SK-N-SH treated with all-trans-retinoic acid at 6 μM for 48 hours (cell line): ENCODE data around the gene LRRC4C.

Experiments used
- ARNTL ChIP-seq: fragments of 450-650 bp; formaldehyde crosslinking; IDR thresholded peaks from 2 replicates; pipeline ENCODE4 v1.5.0; 2020; ENCODE audit warnings: low read depth, mild to moderate bottlenecking, moderate library complexity, borderline replicate concordance
- CREB5 ChIP-seq: fragments of 250-450 bp; sonication (Bioruptor Pico); IDR thresholded peaks from 2 replicates; pipeline ENCODE4 v1.5.1; 2020; ENCODE audit warnings: low read depth, mild to moderate bottlenecking, moderate library complexity
- CSDC2 ChIP-seq: fragments of 250-450 bp; sonication (Bioruptor Pico); IDR thresholded peaks from 2 replicates; pipeline ENCODE4 v1.5.0; 2020; ENCODE audit warnings: mild to moderate bottlenecking, moderate library complexity
- GLIS3 ChIP-seq: fragments of 250-450 bp; sonication (Bioruptor Pico); IDR thresholded peaks from 2 replicates; pipeline ENCODE4 v1.5.0; 2020; ENCODE audit warnings: mild to moderate bottlenecking, moderate library complexity
- POU6F1 ChIP-seq: fragments of 250-450 bp; sonication (Bioruptor Pico); IDR thresholded peaks from 2 replicates; pipeline ENCODE4 v1.8.0; 2021; ENCODE audit warnings: low read depth, mild to moderate bottlenecking, moderate library complexity, borderline replicate concordance
- PPARA ChIP-seq: fragments of 250-450 bp; sonication (Bioruptor Pico); IDR thresholded peaks from 2 replicates; pipeline ENCODE4 v1.5.0; 2020; ENCODE audit warnings: mild to moderate bottlenecking, borderline replicate concordance
- RARB ChIP-seq: fragments of 250-450 bp; sonication (Bioruptor Pico); IDR thresholded peaks from 2 replicates; pipeline ENCODE4 v1.8.0; 2021; ENCODE audit warnings: mild to moderate bottlenecking, moderate library complexity
- SNAI2 ChIP-seq: fragments of 250-450 bp; sonication (Bioruptor Pico); IDR thresholded peaks from 2 replicates; pipeline ENCODE4 v1.5.0; 2020; ENCODE audit warnings: mild to moderate bottlenecking, moderate library complexity
- TCF4 ChIP-seq: fragments of 250-450 bp; sonication (Bioruptor Pico); IDR thresholded peaks from 2 replicates; pipeline ENCODE4 v1.8.0; 2021; ENCODE audit warnings: mild to moderate bottlenecking, moderate library complexity, borderline replicate concordance
- TOX ChIP-seq: fragments of 250-450 bp; sonication (Bioruptor Pico); IDR thresholded peaks from 2 replicates; pipeline ENCODE4 v1.8.0; 2021; ENCODE audit warnings: mild to moderate bottlenecking, moderate library complexity, borderline replicate concordance
- ZC3H10 ChIP-seq: fragments of 250-450 bp; sonication (Bioruptor Pico); IDR thresholded peaks from 2 replicates; pipeline ENCODE4 v1.5.1; 2021; ENCODE audit warnings: mild to moderate bottlenecking, moderate library complexity
- ZFP3 ChIP-seq: fragments of 250-450 bp; sonication (Bioruptor Pico); IDR thresholded peaks from 2 replicates; pipeline ENCODE4 v1.5.0; 2020; ENCODE audit warnings: mild to moderate bottlenecking, moderate library complexity
- ZFP30 ChIP-seq: fragments of 450-650 bp; formaldehyde crosslinking; IDR thresholded peaks from 2 replicates; pipeline ENCODE4 v1.5.0; 2022; ENCODE audit warnings: mild to moderate bottlenecking, moderate library complexity
- ZNF70 ChIP-seq: fragments of 450-650 bp; formaldehyde crosslinking; IDR thresholded peaks from 2 replicates; pipeline ENCODE4 v1.5.0; 2020; ENCODE audit warnings: mild to moderate bottlenecking, moderate library complexity

- TF ChIP-seq TOX (CRISPR knock-in tag) (no peak), ARNTL (CRISPR knock-in tag) (no peak), ZFP30 (no peak), ZC3H10 (CRISPR knock-in tag) (no peak), RARB (CRISPR knock-in tag) (no peak), SNAI2 (no peak), ZFP3 (CRISPR knock-in tag) (no peak), PPARA (CRISPR knock-in tag) (no peak), GLIS3 (CRISPR knock-in tag) (no peak), ZNF70 (no peak; the same call in 1 of the 2 replicates), CSDC2 (no peak), CREB5 (CRISPR knock-in tag) (no peak), TCF4 (CRISPR knock-in tag) (peak; percentile 86), POU6F1 (CRISPR knock-in tag) (no peak)
Observed at GRCh38 chr11:40178470-40178869, 1281.0 kb downstream of the LRRC4C start.
